Chondrocyte (in vitro differentiated cells): ENCODE measurements around the gene CD47. TPM values are rescaled to one million over a fixed set of nuclear protein-coding genes. Genes with fewer than 3 reads are reported as not detected.

ENCODE experiments used
- DNase-seq: peaks from one replicate; pipeline ENCODE4 v3.0.0; 2021; ENCODE audit warnings: mixed read lengths, low spot score
- H3K27ac Mint-ChIP-seq: one replicate; pipeline ENCODE4 v1.8.0; 2021; ENCODE audit warnings: mild to moderate bottlenecking, moderate library complexity, mixed read lengths; ENCODE audit not compliant: unreplicated experiment
- H3K27me3 Mint-ChIP-seq: 2 replicates; pipeline ENCODE4 v1.8.0; 2021; ENCODE audit warnings: low read depth, mixed read lengths
- H3K36me3 Mint-ChIP-seq: 2 replicates; pipeline ENCODE4 v1.8.0; 2021; ENCODE audit warnings: low read depth, mixed read lengths
- H3K4me1 Mint-ChIP-seq: 2 replicates; pipeline ENCODE4 v1.8.0; 2021; ENCODE audit warnings: low read depth, mild to moderate bottlenecking, mixed read lengths
- H3K4me3 Mint-ChIP-seq: one replicate; pipeline ENCODE4 v1.8.0; 2021; ENCODE audit warnings: mild to moderate bottlenecking, moderate library complexity, mixed read lengths; ENCODE audit not compliant: unreplicated experiment
- H3K9me3 Mint-ChIP-seq: 2 replicates; pipeline ENCODE4 v1.8.0; 2021; ENCODE audit warnings: low read depth, mixed read lengths
- CTCF ChIP-seq: fragments of 200-600 bp; sonication (generic); IDR thresholded peaks from 2 replicates; pipeline ENCODE4 v1.5.0; 2021; ENCODE audit warnings: antibody characterized with exemption, mild to moderate bottlenecking, moderate library complexity
- total RNA-seq: library from RNA; stranded (reverse); gene quantifications from 3 replicates; pipeline ENCODE4 v1.2.1, GENCODE V29; 2021

CD47 gene
- total RNA-seq, 1 donor from 2014 or later, result 43.1 TPM

DNA sequence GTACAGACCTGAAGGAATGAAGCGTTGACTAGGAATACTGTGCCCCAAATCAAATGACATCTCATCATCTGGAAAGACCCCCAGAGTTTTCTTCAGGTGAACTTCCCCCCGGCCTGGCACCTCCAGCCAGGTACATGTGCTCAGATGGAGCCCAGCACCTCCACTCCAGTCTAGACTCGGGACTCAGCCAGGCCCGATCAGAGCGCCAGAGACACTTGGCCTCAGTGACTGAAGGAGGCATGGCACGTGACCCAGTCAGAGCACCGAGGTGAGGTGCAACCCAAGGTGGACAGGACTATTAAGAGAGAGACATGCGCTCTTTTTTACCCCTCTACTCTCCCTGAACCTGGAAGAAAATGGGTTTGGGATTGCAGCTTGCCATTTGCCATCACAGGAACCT, 48.5 kb downstream of the CD47 start:
- no peaks in the 10 kb centered on the region for H3K27me3 Mint-ChIP-seq
- H3K4me1 Mint-ChIP-seq, result no peaks in the 10 kb centered on the region
- no peak overlapping the region for H3K4me3 Mint-ChIP-seq
- peaks cover 12% of the 10 kb centered on the region for H3K36me3 Mint-ChIP-seq
- no peaks in the 10 kb centered on the region for H3K9me3 Mint-ChIP-seq
- no peak for TF ChIP-seq CTCF
- no peak for DNase-seq
- H3K27ac Mint-ChIP-seq, result no peak overlapping the region

- Mint-ChIP-seq H3K9me3 (no peaks in the 10 kb centered on the region), H3K27ac (no peak overlapping the region), H3K27me3 (no peaks in the 10 kb centered on the region), H3K36me3 (peaks cover 11% of the 10 kb centered on the region), H3K4me1 (no peaks in the 10 kb centered on the region), H3K4me3 (no peak overlapping the region)
- TF ChIP-seq CTCF, result no peak
- no peak for DNase-seq
These were observed 49.6 kb downstream of the CD47 start for GRCh38 chr3:108041253-108041652.

DNA sequence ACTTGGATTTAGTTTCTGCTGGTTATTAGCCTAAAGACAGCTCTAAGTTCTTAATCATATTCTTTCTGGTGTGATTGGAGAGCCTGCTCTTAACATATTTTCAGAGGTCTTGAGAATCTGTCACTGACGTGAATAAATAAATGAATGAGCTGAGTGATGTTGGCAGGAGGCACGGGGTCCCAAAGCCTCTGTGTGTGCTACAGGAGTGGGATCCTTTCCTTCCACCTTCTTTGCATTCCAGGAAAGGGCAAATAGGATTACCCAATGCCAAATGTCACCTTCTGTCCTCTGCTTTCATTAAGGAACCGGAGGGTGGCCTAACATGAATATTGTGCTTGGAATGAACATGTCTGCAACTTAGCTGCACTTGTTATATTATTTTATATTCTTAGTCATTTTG, 53.1 kb downstream of the CD47 start:
- Mint-ChIP-seq H3K4me1 (no peaks in the 10 kb centered on the region), H3K36me3 (peaks cover 4% of the 10 kb centered on the region), H3K27ac (no peak overlapping the region), H3K9me3 (no peaks in the 10 kb centered on the region), H3K27me3 (no peaks in the 10 kb centered on the region), H3K4me3 (no peak overlapping the region)
- TF ChIP-seq CTCF, result no peak
- no peak for DNase-seq

GRCh38 chr3:108036984-108037741, 53.7 kb downstream of the CD47 start:
- peaks cover 4% of the 10 kb centered on the region for H3K36me3 Mint-ChIP-seq

DNA sequence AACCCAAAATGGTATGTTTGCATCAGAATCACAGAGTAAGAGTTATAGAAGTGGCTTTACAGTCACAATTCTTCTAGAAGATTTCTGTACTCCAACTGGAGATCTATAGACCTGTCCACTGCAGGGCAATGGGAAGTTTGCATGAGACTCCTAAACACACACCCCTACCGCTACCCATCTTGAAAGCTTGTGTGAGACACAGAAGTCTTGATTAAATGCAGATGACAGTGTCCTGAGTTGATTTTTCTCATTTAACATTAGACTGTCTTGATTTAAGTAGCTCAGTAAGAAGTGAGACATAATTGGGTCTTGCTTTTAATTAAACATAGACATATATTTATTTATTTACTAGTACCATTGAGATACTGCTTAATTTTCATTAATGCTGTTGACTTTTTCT, 54.4 kb downstream of the CD47 start:
- DNase-seq, result no peak
- no peaks in the 10 kb centered on the region for H3K4me1 Mint-ChIP-seq
- H3K27me3 Mint-ChIP-seq, result no peaks in the 10 kb centered on the region
- no peak overlapping the region for H3K27ac Mint-ChIP-seq
- H3K36me3 Mint-ChIP-seq, result peaks cover 2% of the 10 kb centered on the region
- no peak for TF ChIP-seq CTCF
- H3K4me3 Mint-ChIP-seq, result no peak overlapping the region
- no peaks in the 10 kb centered on the region for H3K9me3 Mint-ChIP-seq

More at GRCh38 chr3:108036984-108037741, 53.7 kb downstream of the CD47 start:
- Mint-ChIP-seq H3K27me3 (no peaks in the 10 kb centered on the region), H3K4me3 (no peak overlapping the region), H3K27ac (no peak overlapping the region), H3K4me1 (no peaks in the 10 kb centered on the region), H3K9me3 (no peaks in the 10 kb centered on the region)
- no peak for TF ChIP-seq CTCF
- no peak for DNase-seq
